GM23338 (cell line): Measurements from ENCODE around the gene NKX3-2. TPM values are rescaled to one million over a fixed set of nuclear protein-coding genes. Genes with fewer than 3 reads are reported as not detected.
"Not testable (repeated sequence)": the region's sequence is repeated elsewhere in the genome, so short reads cannot be mapped to it uniquely, and the experiment has no call there.

Experiments
- ATAC-seq: fragments of 200-7000 bp; cut with Tn5 transposase; 3 replicates; pipeline ENCODE4 v1.9.1; 2020
- DNase-seq: peaks from one replicate; pipeline ENCODE4 v3.0.0-alpha.2; 2015; ENCODE audit warnings: low spot score
- H2AFZ ChIP-seq: fragments of 200-600 bp; sonication (generic); 2 replicates; pipeline ENCODE4 v1.8.0; 2016; ENCODE audit warnings: antibody characterized with exemption, mild to moderate bottlenecking, moderate library complexity
- H3F3A ChIP-seq: fragments of 200-600 bp; sonication (generic); replicated peaks from 2 replicates; pipeline ENCODE4 v1.8.0; 2017; ENCODE audit warnings: antibody characterized with exemption, mixed run types, low read depth
- H3K27ac ChIP-seq: fragments of 200-600 bp; sonication (generic); 2 replicates; pipeline ENCODE4 v1.6.1; 2016; ENCODE audit warnings: low read depth
- H3K27me3 ChIP-seq: fragments of 200-600 bp; sonication (generic); 2 replicates; pipeline ENCODE4 v1.8.0; 2016; ENCODE audit warnings: mild to moderate bottlenecking, mixed run types, moderate library complexity; ENCODE audit not compliant: insufficient read depth
- H3K36me3 ChIP-seq: fragments of 200-600 bp; sonication (generic); 2 replicates; pipeline ENCODE4 v1.8.0; 2016; ENCODE audit warnings: mild to moderate bottlenecking; ENCODE audit not compliant: insufficient read depth
- H3K4me1 ChIP-seq: fragments of 200-600 bp; sonication (generic); 2 replicates; pipeline ENCODE4 v1.8.0; 2016; ENCODE audit warnings: mild to moderate bottlenecking, moderate library complexity; ENCODE audit not compliant: insufficient read depth
- H3K4me2 ChIP-seq: fragments of 200-600 bp; sonication (generic); 2 replicates; pipeline ENCODE4 v1.7.1; 2017; ENCODE audit warnings: mixed run types
- H3K4me3 ChIP-seq: fragments of 200-600 bp; sonication (generic); 2 replicates; pipeline ENCODE4 v1.6.1; 2016; ENCODE audit warnings: mixed run types
- H3K79me2 ChIP-seq: fragments of 200-600 bp; sonication (generic); replicated peaks from 2 replicates; pipeline ENCODE4 v1.8.0; 2017; ENCODE audit warnings: mild to moderate bottlenecking; ENCODE audit not compliant: insufficient read depth
- H3K9me2 ChIP-seq: fragments of 200-600 bp; sonication (generic); 2 replicates; pipeline ENCODE4 v1.8.0; 2017; ENCODE audit not compliant: insufficient read depth
- H4K20me1 ChIP-seq: fragments of 200-600 bp; sonication (generic); replicated peaks from 2 replicates; pipeline ENCODE4 v1.8.0; 2017; ENCODE audit warnings: mild to moderate bottlenecking; ENCODE audit not compliant: insufficient read depth
- H3K27ac Mint-ChIP-seq: 2 replicates; pipeline ENCODE4 v1.8.0; 2020; ENCODE audit warnings: inconsistent platforms, mild to moderate bottlenecking, moderate library complexity, mixed read lengths
- H3K27me3 Mint-ChIP-seq: 3 replicates; pipeline ENCODE4 v1.8.0; 2022; ENCODE audit warnings: low read depth, mild to moderate bottlenecking, moderate library complexity, mixed read lengths, inconsistent platforms; ENCODE audit not compliant: insufficient read depth, poor library complexity
- H3K36me3 Mint-ChIP-seq: 3 replicates; pipeline ENCODE4 v1.8.0; 2021; ENCODE audit warnings: low read depth, mild to moderate bottlenecking, inconsistent platforms, moderate library complexity, mixed read lengths
- H3K4me1 Mint-ChIP-seq: 3 replicates; pipeline ENCODE4 v1.8.0; 2020; ENCODE audit warnings: mild to moderate bottlenecking, inconsistent platforms, mixed read lengths
- H3K4me3 Mint-ChIP-seq: 3 replicates; pipeline ENCODE4 v1.8.0; 2021; ENCODE audit warnings: moderate library complexity, mild to moderate bottlenecking, inconsistent platforms, mixed read lengths
- H3K9me3 Mint-ChIP-seq: 3 replicates; pipeline ENCODE4 v1.8.0; 2020; ENCODE audit warnings: moderate library complexity, mild to moderate bottlenecking, inconsistent platforms, mixed read lengths
- EZH2 ChIP-seq: fragments of 200-600 bp; sonication (generic); IDR thresholded peaks from one replicate; pipeline ENCODE4 v1.8.0; 2017; ENCODE audit warnings: antibody characterized with exemption, mild to moderate bottlenecking, low read depth; ENCODE audit not compliant: unreplicated experiment
- NANOG ChIP-seq: IDR thresholded peaks from 2 replicates; pipeline ENCODE4 v1.6.1; 2016; ENCODE audit warnings: antibody characterized with exemption, borderline replicate concordance
- POLR2AphosphoS5 ChIP-seq: IDR thresholded peaks from 2 replicates; pipeline ENCODE4 v1.6.1; 2016; ENCODE audit warnings: antibody characterized with exemption, low read depth
- ZNF114 ChIP-seq: fragments of 250-450 bp; sonication (Bioruptor Pico); IDR thresholded peaks from 2 replicates; pipeline ENCODE4 v1.5.0; 2020; ENCODE audit warnings: mild to moderate bottlenecking, moderate library complexity
- ZNF331 ChIP-seq: fragments of 250-450 bp; sonication (Bioruptor Pico); IDR thresholded peaks from 2 replicates; pipeline ENCODE4 v1.5.0; 2020; ENCODE audit warnings: low read depth, mild to moderate bottlenecking, moderate library complexity
- polyA plus RNA-seq: library from polyadenylated mRNA; unstranded; fragments of >200 nt; fragmentation: Nextera tagmentation; extraction: Ambion mirVana; gene quantifications from 2 replicates; pipeline ENCODE4 v1.2.1, GENCODE V29; 2016
- total RNA-seq: library from RNA; depleted of rRNA; stranded (reverse); fragments of >200 nt; shearing (Covaris generic); gene quantifications from 2 replicates; pipeline ENCODE4 v1.2.3, GENCODE V29; 2014
- TF ChIP-seq, protein P1 (sequence below): IDR thresholded peaks from 2 replicates; pipeline ENCODE4 v1.6.1; 2016; ENCODE audit warnings: antibody characterized with exemption
- TF ChIP-seq, protein P2 (sequence below): fragments of 250-450 bp; sonication (Bioruptor Pico); IDR thresholded peaks from 2 replicates; pipeline ENCODE4 v1.5.0; 2020; ENCODE audit warnings: mild to moderate bottlenecking, moderate library complexity
- TF ChIP-seq, protein P3 (sequence below), 2 experiments: fragments of 200-600 bp in 1 of 2; sonication (generic) in 1 of 2; conservative IDR thresholded peaks; 2 replicates each; pipeline versions ENCODE4 v1.5.1 to v1.6.1; 2016 to 2017; ENCODE audit warnings: antibody characterized with exemption in 2 of 2, low read depth in 2 of 2, mild to moderate bottlenecking in 2 of 2, moderate library complexity in 1 of 2

Gene NKX3-2
- total and polyA plus RNA-seq, 2 experiments from 2014 or later, result 0.14 TPM; not detected in 1

DNA sequence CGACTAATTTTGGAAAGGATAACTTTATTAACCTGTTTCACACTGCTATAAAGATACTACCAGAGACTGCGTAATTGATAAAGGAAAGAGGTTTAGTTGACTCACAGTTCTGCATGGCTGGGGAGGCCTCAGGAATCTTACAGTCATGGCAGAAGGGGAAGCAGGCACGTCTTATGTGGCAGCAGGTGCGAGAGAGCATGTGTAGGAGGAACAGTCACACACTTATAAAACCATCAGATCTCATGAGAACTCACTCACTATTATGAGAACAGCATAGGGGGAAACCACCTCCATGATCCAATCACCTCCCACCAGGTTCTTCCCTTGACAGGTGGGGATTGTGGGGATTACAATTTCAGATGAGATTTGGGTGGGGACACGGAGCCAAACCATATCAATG lies 15.8 kb upstream of the NKX3-2 start:
- H3K27me3 Mint-ChIP-seq, H3K4me2 ChIP-seq, H3K79me2 ChIP-seq, H3K9me2 ChIP-seq, H3F3A ChIP-seq, H3K27me3 ChIP-seq, H4K20me1 ChIP-seq, H3K4me1 ChIP-seq, H3K36me3 Mint-ChIP-seq, H3K9me3 Mint-ChIP-seq, H3K36me3 ChIP-seq, H2AFZ ChIP-seq, H3K27ac Mint-ChIP-seq, ATAC-seq, H3K4me1 Mint-ChIP-seq, H3K4me3 ChIP-seq, H3K4me3 Mint-ChIP-seq, DNase-seq, H3K27ac ChIP-seq: not testable (repeated sequence)

DNA sequence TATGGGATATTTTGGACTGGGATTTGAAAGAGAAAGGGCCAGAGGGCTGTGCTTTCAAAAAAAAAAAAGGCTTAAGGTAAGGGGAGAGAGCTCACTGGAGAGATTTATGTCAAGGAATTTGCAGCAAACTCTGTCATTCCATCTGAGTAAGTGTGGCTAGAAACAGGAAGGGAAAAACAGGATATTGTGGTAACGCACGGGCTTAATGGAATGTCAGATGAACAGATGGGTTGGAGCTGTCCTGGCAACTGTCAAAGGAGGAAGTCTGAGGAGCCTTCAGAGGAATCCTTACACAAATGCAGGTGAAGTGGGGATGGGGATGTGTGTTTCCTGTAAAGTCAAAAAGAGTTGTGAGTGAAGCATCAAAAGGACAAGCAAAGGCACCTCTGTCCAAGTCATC lies 15.1 kb upstream of the NKX3-2 start:
- Histone ChIP-seq H3K79me2 (no peaks in the 10 kb centered on the region), H3K4me1 (no peaks in the 10 kb centered on the region), H3K27ac (no peak overlapping the region), H3K4me2 (no peak overlapping the region), H3F3A (no peaks in the 10 kb centered on the region), H3K36me3 (no peaks in the 10 kb centered on the region), H4K20me1 (no peaks in the 10 kb centered on the region), H2AFZ (no peak overlapping the region), H3K9me2 (no peaks in the 10 kb centered on the region; the same call in 1 of the 2 replicates), H3K27me3 (no peaks in the 10 kb centered on the region), H3K4me3 (no peak overlapping the region)
- H3K27me3 Mint-ChIP-seq, result peaks cover 1% of the 10 kb centered on the region
- no peak overlapping the region for H3K4me3 Mint-ChIP-seq
- peak; percentile 3 for DNase-seq
- H3K4me1 Mint-ChIP-seq, result no peaks in the 10 kb centered on the region
- no peaks in the 10 kb centered on the region for H3K36me3 Mint-ChIP-seq
- no peak overlapping the region for H3K27ac Mint-ChIP-seq
- no peak for ATAC-seq
- no peaks in the 10 kb centered on the region for H3K9me3 Mint-ChIP-seq
- TF ChIP-seq, protein P1, sequence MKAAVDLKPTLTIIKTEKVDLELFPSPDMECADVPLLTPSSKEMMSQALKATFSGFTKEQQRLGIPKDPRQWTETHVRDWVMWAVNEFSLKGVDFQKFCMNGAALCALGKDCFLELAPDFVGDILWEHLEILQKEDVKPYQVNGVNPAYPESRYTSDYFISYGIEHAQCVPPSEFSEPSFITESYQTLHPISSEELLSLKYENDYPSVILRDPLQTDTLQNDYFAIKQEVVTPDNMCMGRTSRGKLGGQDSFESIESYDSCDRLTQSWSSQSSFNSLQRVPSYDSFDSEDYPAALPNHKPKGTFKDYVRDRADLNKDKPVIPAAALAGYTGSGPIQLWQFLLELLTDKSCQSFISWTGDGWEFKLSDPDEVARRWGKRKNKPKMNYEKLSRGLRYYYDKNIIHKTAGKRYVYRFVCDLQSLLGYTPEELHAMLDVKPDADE, result no peak
- no peak for TF ChIP-seq ZNF331 (CRISPR knock-in tag)
- TF ChIP-seq POLR2AphosphoS5, result no peak
- no peak for TF ChIP-seq EZH2
- TF ChIP-seq, protein P2, sequence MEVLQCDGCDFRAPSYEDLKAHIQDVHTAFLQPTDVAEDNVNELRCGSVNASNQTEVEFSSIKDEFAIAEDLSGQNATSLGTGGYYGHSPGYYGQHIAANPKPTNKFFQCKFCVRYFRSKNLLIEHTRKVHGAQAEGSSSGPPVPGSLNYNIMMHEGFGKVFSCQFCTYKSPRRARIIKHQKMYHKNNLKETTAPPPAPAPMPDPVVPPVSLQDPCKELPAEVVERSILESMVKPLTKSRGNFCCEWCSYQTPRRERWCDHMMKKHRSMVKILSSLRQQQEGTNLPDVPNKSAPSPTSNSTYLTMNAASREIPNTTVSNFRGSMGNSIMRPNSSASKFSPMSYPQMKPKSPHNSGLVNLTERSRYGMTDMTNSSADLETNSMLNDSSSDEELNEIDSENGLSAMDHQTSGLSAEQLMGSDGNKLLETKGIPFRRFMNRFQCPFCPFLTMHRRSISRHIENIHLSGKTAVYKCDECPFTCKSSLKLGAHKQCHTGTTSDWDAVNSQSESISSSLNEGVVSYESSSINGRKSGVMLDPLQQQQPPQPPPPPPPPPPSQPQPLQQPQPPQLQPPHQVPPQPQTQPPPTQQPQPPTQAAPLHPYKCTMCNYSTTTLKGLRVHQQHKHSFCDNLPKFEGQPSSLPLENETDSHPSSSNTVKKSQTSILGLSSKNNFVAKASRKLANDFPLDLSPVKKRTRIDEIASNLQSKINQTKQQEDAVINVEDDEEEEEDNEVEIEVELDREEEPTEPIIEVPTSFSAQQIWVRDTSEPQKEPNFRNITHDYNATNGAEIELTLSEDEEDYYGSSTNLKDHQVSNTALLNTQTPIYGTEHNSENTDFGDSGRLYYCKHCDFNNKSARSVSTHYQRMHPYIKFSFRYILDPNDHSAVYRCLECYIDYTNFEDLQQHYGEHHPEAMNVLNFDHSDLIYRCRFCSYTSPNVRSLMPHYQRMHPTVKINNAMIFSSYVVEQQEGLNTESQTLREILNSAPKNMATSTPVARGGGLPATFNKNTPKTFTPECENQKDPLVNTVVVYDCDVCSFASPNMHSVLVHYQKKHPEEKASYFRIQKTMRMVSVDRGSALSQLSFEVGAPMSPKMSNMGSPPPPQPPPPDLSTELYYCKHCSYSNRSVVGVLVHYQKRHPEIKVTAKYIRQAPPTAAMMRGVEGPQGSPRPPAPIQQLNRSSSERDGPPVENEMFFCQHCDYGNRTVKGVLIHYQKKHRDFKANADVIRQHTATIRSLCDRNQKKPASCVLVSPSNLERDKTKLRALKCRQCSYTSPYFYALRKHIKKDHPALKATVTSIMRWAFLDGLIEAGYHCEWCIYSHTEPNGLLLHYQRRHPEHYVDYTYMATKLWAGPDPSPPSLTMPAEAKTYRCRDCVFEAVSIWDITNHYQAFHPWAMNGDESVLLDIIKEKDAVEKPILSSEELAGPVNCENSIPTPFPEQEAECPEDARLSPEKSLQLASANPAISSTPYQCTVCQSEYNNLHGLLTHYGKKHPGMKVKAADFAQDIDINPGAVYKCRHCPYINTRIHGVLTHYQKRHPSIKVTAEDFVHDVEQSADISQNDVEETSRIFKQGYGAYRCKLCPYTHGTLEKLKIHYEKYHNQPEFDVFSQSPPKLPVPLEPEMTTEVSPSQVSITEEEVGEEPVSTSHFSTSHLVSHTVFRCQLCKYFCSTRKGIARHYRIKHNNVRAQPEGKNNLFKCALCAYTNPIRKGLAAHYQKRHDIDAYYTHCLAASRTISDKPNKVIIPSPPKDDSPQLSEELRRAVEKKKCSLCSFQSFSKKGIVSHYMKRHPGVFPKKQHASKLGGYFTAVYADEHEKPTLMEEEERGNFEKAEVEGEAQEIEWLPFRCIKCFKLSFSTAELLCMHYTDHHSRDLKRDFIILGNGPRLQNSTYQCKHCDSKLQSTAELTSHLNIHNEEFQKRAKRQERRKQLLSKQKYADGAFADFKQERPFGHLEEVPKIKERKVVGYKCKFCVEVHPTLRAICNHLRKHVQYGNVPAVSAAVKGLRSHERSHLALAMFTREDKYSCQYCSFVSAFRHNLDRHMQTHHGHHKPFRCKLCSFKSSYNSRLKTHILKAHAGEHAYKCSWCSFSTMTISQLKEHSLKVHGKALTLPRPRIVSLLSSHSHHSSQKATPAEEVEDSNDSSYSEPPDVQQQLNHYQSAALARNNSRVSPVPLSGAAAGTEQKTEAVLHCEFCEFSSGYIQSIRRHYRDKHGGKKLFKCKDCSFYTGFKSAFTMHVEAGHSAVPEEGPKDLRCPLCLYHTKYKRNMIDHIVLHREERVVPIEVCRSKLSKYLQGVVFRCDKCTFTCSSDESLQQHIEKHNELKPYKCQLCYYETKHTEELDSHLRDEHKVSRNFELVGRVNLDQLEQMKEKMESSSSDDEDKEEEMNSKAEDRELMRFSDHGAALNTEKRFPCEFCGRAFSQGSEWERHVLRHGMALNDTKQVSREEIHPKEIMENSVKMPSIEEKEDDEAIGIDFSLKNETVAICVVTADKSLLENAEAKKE, result no peak
- TF ChIP-seq, protein P3, sequence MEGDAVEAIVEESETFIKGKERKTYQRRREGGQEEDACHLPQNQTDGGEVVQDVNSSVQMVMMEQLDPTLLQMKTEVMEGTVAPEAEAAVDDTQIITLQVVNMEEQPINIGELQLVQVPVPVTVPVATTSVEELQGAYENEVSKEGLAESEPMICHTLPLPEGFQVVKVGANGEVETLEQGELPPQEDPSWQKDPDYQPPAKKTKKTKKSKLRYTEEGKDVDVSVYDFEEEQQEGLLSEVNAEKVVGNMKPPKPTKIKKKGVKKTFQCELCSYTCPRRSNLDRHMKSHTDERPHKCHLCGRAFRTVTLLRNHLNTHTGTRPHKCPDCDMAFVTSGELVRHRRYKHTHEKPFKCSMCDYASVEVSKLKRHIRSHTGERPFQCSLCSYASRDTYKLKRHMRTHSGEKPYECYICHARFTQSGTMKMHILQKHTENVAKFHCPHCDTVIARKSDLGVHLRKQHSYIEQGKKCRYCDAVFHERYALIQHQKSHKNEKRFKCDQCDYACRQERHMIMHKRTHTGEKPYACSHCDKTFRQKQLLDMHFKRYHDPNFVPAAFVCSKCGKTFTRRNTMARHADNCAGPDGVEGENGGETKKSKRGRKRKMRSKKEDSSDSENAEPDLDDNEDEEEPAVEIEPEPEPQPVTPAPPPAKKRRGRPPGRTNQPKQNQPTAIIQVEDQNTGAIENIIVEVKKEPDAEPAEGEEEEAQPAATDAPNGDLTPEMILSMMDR (conservative IDR thresholded peaks at IDR 0.05; ENCODE audit: low read depth in 2 of 2), result no peak
- no peak for TF ChIP-seq NANOG
- TF ChIP-seq ZNF114 (CRISPR knock-in tag), result no peak
